Suprapubic skin (tissue), 4 donors: ENCODE measurements around the gene PARN. TPM values are rescaled to one million over a fixed set of nuclear protein-coding genes. Genes with fewer than 3 reads are reported as not detected.
"Not testable (repeated sequence)": the region's sequence is repeated elsewhere in the genome, so short reads cannot be mapped to it uniquely, and the experiment has no call there.

ENCODE experiments used
- DNase-seq, 2 donors: peaks; one replicate each; pipeline ENCODE4 v3.0.0-alpha.2; 2019; ENCODE audit warnings: low spot score in 2 of 2
- H3K27ac ChIP-seq: fragments of 200-600 bp; sonication (generic); one replicate; pipeline ENCODE4 v1.5.1; 2019
- H3K27me3 ChIP-seq: fragments of 200-600 bp; sonication (generic); one replicate; pipeline ENCODE4 v1.5.1; 2019
- H3K36me3 ChIP-seq: fragments of 200-600 bp; sonication (generic); one replicate; pipeline ENCODE4 v1.5.1; 2019
- H3K4me1 ChIP-seq: fragments of 200-600 bp; sonication (generic); one replicate; pipeline ENCODE4 v1.5.1; 2019
- H3K4me3 ChIP-seq: fragments of 200-600 bp; sonication (generic); one replicate; pipeline ENCODE4 v1.5.1; 2019; ENCODE audit warnings: mild to moderate bottlenecking
- H3K9me3 ChIP-seq: fragments of 200-600 bp; sonication (generic); one replicate; pipeline ENCODE4 v1.5.1; 2019
- CTCF ChIP-seq, 2 donors: fragments of 200-600 bp in 1 of 2; fragments of 450-650 bp in 1 of 2; sonication (generic) in 1 of 2; IDR thresholded peaks; one replicate each; pipeline ENCODE4 v1.5.1; 2016 to 2019; ENCODE audit warnings: antibody characterized with exemption in 2 of 2, mild to moderate bottlenecking in 1 of 2, moderate library complexity in 1 of 2
- EP300 ChIP-seq: sonication (generic); formaldehyde crosslinking; IDR thresholded peaks from one replicate; pipeline ENCODE4 v1.6.1; 2017; ENCODE audit warnings: antibody characterized with exemption
- POLR2A ChIP-seq, 2 donors: fragments of 450-650 bp; IDR thresholded peaks; one replicate each; pipeline ENCODE4 v1.6.1; 2017; ENCODE audit warnings: antibody characterized with exemption in 2 of 2, mild to moderate bottlenecking in 2 of 2, moderate library complexity in 2 of 2
- POLR2AphosphoS5 ChIP-seq, 3 donors: sonication (generic); formaldehyde crosslinking; IDR thresholded peaks; one replicate each; pipeline ENCODE4 v1.6.1; 2017; ENCODE audit warnings: antibody characterized with exemption in 3 of 3
- WGBS: methylation state at CpG from one replicate; pipeline ENCODE4 v1.1.5; 2018; 5-methylcytosine and 5-hydroxymethylcytosine counted together
- total RNA-seq, 4 donors: library from RNA; depleted of rRNA; stranded (reverse); fragments of >200 nt; gene quantifications; one replicate each; pipeline ENCODE4 v1.1.0, GENCODE V29; 2016

Gene PARN
- total RNA-seq, 4 donors from 2014 or later = 33.7 to 44.6 (median 37.1) TPM

- H3K9me3 ChIP-seq = no peaks in the 10 kb centered on the region
- no peak overlapping the region for H3K27ac ChIP-seq
- H3K27me3 ChIP-seq = no peaks in the 10 kb centered on the region
- TF ChIP-seq EP300 = no peak
- no peak for TF ChIP-seq POLR2AphosphoS5 (IDR thresholded peaks at IDR 0.05)
- no peak for TF ChIP-seq CTCF (IDR thresholded peaks at IDR 0.05)
- no peak for TF ChIP-seq POLR2A (IDR thresholded peaks at IDR 0.05)
- H3K36me3 ChIP-seq = no peaks in the 10 kb centered on the region
- H3K4me1 ChIP-seq = peaks cover 4% of the 10 kb centered on the region
- WGBS = 63% methylated on average over 9 of the region's 9 CpGs
- H3K4me3 ChIP-seq = no peak overlapping the region
- DNase-seq = no peak
These were observed 202.6 kb downstream of the PARN start for GRCh38 chr16:14427371-14427948.

- no peaks in the 10 kb centered on the region for H3K27me3 ChIP-seq
- no peak overlapping the region for H3K27ac ChIP-seq
- H3K36me3 ChIP-seq = no peaks in the 10 kb centered on the region
- no peak for DNase-seq
- TF ChIP-seq POLR2A (IDR thresholded peaks at IDR 0.05) (no peak), CTCF (IDR thresholded peaks at IDR 0.05) (no peak), EP300 (no peak), POLR2AphosphoS5 (IDR thresholded peaks at IDR 0.05) (no peak)
- no peaks in the 10 kb centered on the region for H3K9me3 ChIP-seq
- H3K4me1 ChIP-seq = peaks cover 4% of the 10 kb centered on the region
- WGBS = 69% methylated on average over 4 of the region's 4 CpGs
- no peak overlapping the region for H3K4me3 ChIP-seq
These were observed 205.5 kb downstream of the PARN start for GRCh38 chr16:14424595-14424994.

- 52% methylated on average over 4 of the region's 4 CpGs for WGBS
- DNase-seq = no peak
These were observed 206.7 kb downstream of the PARN start for GRCh38 chr16:14423344-14423743.

GRCh38 chr16:14420721-14421488 is 209.2 kb downstream of the PARN start:
- Histone ChIP-seq H3K27me3 (no peaks in the 10 kb centered on the region), H3K27ac (no peak overlapping the region), H3K4me1 (no peaks in the 10 kb centered on the region), H3K9me3 (no peaks in the 10 kb centered on the region), H3K36me3 (no peaks in the 10 kb centered on the region), H3K4me3 (no peak overlapping the region)
- TF ChIP-seq EP300 = no peak
- no peak for TF ChIP-seq POLR2AphosphoS5 (IDR thresholded peaks at IDR 0.05)
- TF ChIP-seq CTCF (IDR thresholded peaks at IDR 0.05) = no peak
- TF ChIP-seq POLR2A (IDR thresholded peaks at IDR 0.05) = no peak
- 84% methylated on average over 15 of the region's 18 CpGs for WGBS
- no peak for DNase-seq

More at GRCh38 chr16:14423344-14423743, 206.7 kb downstream of the PARN start:
- Histone ChIP-seq H3K4me3 (no peak overlapping the region), H3K27ac (no peak overlapping the region), H3K9me3 (no peaks in the 10 kb centered on the region), H3K27me3 (no peaks in the 10 kb centered on the region), H3K36me3 (no peaks in the 10 kb centered on the region), H3K4me1 (peaks cover 4% of the 10 kb centered on the region)
- TF ChIP-seq CTCF (IDR thresholded peaks at IDR 0.05) = no peak
- TF ChIP-seq POLR2A (IDR thresholded peaks at IDR 0.05) = no peak
- no peak for TF ChIP-seq POLR2AphosphoS5 (IDR thresholded peaks at IDR 0.05)
- no peak for TF ChIP-seq EP300

GRCh38 chr16:14420243-14420642 is 209.8 kb downstream of the PARN start:
- H3K9me3 ChIP-seq, H3K4me1 ChIP-seq, H3K27me3 ChIP-seq, H3K27ac ChIP-seq, H3K4me3 ChIP-seq, DNase-seq, H3K36me3 ChIP-seq: not testable (repeated sequence)
- WGBS = 81% methylated on average over 4 of the region's 4 CpGs
